ENCODE data around the gene PAK5. TPM values are rescaled to one million over a fixed set of nuclear protein-coding genes. Genes with fewer than 3 reads are reported as not detected.

The PAK5 gene
- total RNA-seq, 4 donors from 2014 or later = 0.22 TPM; not detected in 3

DNA sequence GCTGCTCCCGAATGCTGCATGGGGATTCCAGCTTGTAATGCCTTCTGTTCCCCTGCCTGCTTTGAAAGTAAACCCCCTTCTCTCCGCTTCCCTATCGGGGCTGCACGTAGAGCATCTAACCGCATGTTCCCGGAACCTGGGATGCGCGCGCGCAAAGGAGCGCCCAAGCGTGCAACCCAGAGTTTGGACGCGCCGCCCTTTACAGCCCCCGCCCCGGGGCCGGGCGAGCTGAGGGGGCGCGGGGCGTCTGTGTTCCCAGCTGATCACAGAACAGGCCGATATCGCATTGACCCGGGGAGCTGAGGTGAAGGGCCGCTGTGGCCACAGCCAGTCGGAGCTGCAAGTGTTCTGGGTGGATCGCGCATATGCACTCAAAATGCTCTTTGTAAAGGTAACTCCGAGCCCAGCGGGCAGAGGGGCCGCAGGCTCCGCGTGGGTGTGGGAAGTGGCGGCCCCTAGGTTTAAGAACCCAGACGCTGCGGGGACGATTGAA is 323.1 kb downstream of the PAK5 start:
- H3K27me3 ChIP-seq = peaks cover 0 to 67% of the 10 kb centered on the region in 2 donors
- no peak overlapping the region for H3K27ac ChIP-seq
- WGBS, 2 donors = 7 to 8% methylated on average over 33 to 36 of the region's 38 CpGs
- peak overlapping the region in 2 of 4 donors; percentile 6 to 49 for H3K4me3 ChIP-seq
- peaks cover 0 to 32% (median 8%) of the 10 kb centered on the region in 4 donors for H3K4me1 ChIP-seq
- H3K9me3 ChIP-seq = no peaks in the 10 kb centered on the region
- no peak for DNase-seq (ENCODE audit: low spot score in 2 of 2)
- TF ChIP-seq EP300 (IDR thresholded peaks at IDR 0.05) = no peak
- H3K36me3 ChIP-seq = no peaks in the 10 kb centered on the region

GRCh38 chr20:9515214-9515585 is 323.7 kb downstream of the PAK5 start:
- Histone ChIP-seq H3K4me3 (peak overlapping the region in 2 of 4 donors; percentile 6 to 49), H3K36me3 (no peaks in the 10 kb centered on the region), H3K27me3 (peaks cover 0 to 63% of the 10 kb centered on the region in 2 donors), H3K9me3 (no peaks in the 10 kb centered on the region), H3K27ac (no peak overlapping the region), H3K4me1 (peaks cover 0 to 32% (median 8%) of the 10 kb centered on the region in 4 donors)
- TF ChIP-seq POLR2A (IDR thresholded peaks at IDR 0.05) (no peak), EP300 (IDR thresholded peaks at IDR 0.05) (no peak)
- TF ChIP-seq, protein P1, sequence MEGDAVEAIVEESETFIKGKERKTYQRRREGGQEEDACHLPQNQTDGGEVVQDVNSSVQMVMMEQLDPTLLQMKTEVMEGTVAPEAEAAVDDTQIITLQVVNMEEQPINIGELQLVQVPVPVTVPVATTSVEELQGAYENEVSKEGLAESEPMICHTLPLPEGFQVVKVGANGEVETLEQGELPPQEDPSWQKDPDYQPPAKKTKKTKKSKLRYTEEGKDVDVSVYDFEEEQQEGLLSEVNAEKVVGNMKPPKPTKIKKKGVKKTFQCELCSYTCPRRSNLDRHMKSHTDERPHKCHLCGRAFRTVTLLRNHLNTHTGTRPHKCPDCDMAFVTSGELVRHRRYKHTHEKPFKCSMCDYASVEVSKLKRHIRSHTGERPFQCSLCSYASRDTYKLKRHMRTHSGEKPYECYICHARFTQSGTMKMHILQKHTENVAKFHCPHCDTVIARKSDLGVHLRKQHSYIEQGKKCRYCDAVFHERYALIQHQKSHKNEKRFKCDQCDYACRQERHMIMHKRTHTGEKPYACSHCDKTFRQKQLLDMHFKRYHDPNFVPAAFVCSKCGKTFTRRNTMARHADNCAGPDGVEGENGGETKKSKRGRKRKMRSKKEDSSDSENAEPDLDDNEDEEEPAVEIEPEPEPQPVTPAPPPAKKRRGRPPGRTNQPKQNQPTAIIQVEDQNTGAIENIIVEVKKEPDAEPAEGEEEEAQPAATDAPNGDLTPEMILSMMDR (IDR thresholded peaks at IDR 0.05) = no peak
- no peak for DNase-seq (ENCODE audit: low spot score in 2 of 2)
- WGBS, 2 donors = 4 to 6% methylated on average over 13 of the region's 13 CpGs

DNA sequence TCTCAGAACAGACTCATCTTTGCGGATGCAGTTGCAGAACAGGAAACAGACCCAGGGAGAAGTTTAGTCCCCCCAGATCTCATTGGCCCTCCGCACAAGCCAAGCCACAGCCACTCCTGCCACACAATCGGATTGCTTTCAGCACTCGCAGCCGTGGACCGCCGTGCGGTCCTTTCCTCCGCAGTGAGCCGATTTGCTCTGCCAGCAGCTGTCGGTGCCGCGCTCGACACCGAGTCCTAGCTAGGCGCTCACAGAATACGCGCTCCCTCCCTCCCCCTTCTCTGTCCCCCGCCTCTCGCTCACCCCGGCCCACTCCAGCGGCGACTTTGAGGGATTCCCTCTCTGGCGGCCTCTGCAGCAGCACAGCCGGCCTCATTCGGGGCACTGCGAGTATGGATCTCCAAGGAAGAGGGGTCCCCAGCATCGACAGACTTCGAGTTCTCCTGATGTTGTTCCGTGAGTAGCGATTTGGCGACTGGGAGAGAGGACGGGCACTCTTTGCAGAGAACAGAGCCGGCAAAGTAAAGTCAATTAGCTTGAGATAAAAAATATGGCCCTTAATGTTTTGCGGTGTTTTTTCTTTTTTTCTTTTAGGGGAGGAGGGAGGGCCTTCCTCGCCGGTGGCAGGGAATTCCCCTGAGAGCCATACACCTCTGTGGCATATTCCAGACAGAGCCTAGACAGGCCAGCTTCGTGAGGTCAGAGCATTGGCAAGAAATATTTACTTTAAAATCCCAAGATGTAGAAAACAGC is 324.2 kb downstream of the PAK5 start, which contains the start of gene LAMP5:
LAMP5 (plus strand) TSS at position 130 of the 753 bp plus-strand sequence; CDS start at position 393, 263 bp downstream.
- H3K36me3 ChIP-seq = no peaks in the 10 kb centered on the region
- DNase-seq (ENCODE audit: low spot score in 2 of 2) = no peak
- H3K9me3 ChIP-seq = no peaks in the 10 kb centered on the region
- H3K4me1 ChIP-seq = peaks cover 0 to 32% (median 8%) of the 10 kb centered on the region in 4 donors
- no peak for TF ChIP-seq POLR2A (IDR thresholded peaks at IDR 0.05)
- TF ChIP-seq EP300 (IDR thresholded peaks at IDR 0.05) = no peak
- TF ChIP-seq, protein P1 (IDR thresholded peaks at IDR 0.05) = no peak
- H3K4me3 ChIP-seq = peak within 1 kb of the TSS in 3 of 4 donors; percentile 6 to 49 (median 17)
- H3K27me3 ChIP-seq = peaks cover 0 to 60% of the 10 kb centered on the region in 2 donors
- no peak within 1 kb of the TSS for H3K27ac ChIP-seq
- 2% methylated on average over 31 to 38 of the region's 38 CpGs for WGBS, 2 donors

DNA sequence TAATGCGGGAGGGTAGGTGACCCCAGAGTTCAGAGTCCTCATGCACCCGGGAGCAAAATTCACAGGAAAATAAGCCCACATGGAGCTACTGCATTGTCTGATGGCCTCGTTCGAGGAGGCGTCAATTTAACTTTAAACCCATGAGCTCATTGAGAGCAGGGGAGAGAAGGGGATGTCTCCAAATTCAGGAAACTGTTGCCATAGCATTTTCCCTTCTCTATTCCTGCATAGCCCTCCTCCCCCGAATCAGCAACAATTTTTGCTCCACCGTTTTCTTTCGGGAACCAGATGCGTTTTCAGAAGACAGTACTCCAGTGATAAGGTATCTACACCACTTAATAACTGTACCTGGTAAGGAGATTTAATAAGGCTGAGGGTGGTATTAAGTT is 324.8 kb downstream of the PAK5 start:
- TF ChIP-seq EP300 (IDR thresholded peaks at IDR 0.05) = no peak
- no peak for TF ChIP-seq POLR2A (IDR thresholded peaks at IDR 0.05)
- TF ChIP-seq, protein P1 (IDR thresholded peaks at IDR 0.05) = no peak
- Histone ChIP-seq H3K27me3 (peaks cover 0 to 62% of the 10 kb centered on the region in 2 donors), H3K4me3 (no peak overlapping the region), H3K9me3 (no peaks in the 10 kb centered on the region), H3K27ac (no peak overlapping the region), H3K36me3 (no peaks in the 10 kb centered on the region), H3K4me1 (peaks cover 0 to 32% (median 8%) of the 10 kb centered on the region in 4 donors)
- WGBS, 2 donors = 11 to 17% methylated on average over 9 of the region's 9 CpGs
- DNase-seq (ENCODE audit: low spot score in 2 of 2) = no peak

DNA sequence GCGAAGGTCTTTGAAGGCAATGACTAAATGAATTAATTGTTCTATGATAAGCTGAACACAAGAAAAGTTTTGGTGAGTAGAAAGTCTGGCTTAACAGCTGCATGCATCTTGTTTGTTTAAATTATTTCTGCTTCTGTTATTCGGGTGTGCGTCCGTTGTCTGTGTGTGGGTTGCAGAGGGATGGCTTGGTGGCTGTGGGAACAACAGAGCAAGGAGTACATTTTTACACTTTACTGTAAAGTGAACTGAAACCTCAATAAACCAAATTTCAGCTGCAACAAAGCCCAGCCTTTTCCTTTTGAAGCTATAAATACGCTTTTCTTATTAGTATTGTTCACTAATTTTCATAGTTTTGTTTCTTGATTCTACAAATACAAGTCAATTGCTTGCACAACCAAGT is 328.0 kb downstream of the PAK5 start:
- no peak for DNase-seq (ENCODE audit: low spot score in 2 of 2)
- Histone ChIP-seq H3K27me3 (peaks cover 0 to 69% of the 10 kb centered on the region in 2 donors), H3K4me1 (peaks cover 0 to 48% (median 12%) of the 10 kb centered on the region in 4 donors), H3K9me3 (no peaks in the 10 kb centered on the region), H3K36me3 (no peaks in the 10 kb centered on the region), H3K27ac (no peak overlapping the region), H3K4me3 (no peak overlapping the region)
- TF ChIP-seq EP300 (IDR thresholded peaks at IDR 0.05) (no peak), POLR2A (IDR thresholded peaks at IDR 0.05) (no peak)
- TF ChIP-seq, protein P1 (IDR thresholded peaks at IDR 0.05) = no peak
- WGBS, 2 donors = 61 to 66% methylated on average over 5 of the region's 5 CpGs
